NCI-H526 (cell line): Measurements from ENCODE around the gene TBC1D2B.
"Not testable (repeated sequence)": the region's sequence is repeated elsewhere in the genome, so short reads cannot be mapped to it uniquely, and the experiment has no call there.

Experiments used
- DNase-seq, 2 experiments: peaks; one replicate each; lab custom pipeline; 2025; lab: John Stamatoyannopoulos, UW

The TBC1D2B gene

GRCh38 chr15:77988347-77989295 lies 88.9 kb downstream of the TBC1D2B start:
- DNase-seq = peak in 1 of 2 experiments; percentile 27

- DNase-seq = peak in 1 of 2 experiments; percentile 66
These were observed 89.8 kb downstream of the TBC1D2B start for GRCh38 chr15:77987765-77988136.

- DNase-seq = peak in 1 of 2 experiments; percentile 30
These were observed 90.4 kb downstream of the TBC1D2B start for GRCh38 chr15:77986891-77987764.

- no peak for DNase-seq
These were observed 91.5 kb downstream of the TBC1D2B start for GRCh38 chr15:77985931-77986480.

- no peak for DNase-seq
These were observed 92.2 kb downstream of the TBC1D2B start for GRCh38 chr15:77985031-77985930.

GRCh38 chr15:77984446-77984861 lies 93.1 kb downstream of the TBC1D2B start:
- DNase-seq = no peak

- peak in 1 of 2 experiments; percentile 29 for DNase-seq
These were observed 93.6 kb downstream of the TBC1D2B start for GRCh38 chr15:77983708-77984445.

- no peak for DNase-seq
These were observed 94.3 kb downstream of the TBC1D2B start for GRCh38 chr15:77983091-77983707.

GRCh38 chr15:77982127-77982490 lies 95.4 kb downstream of the TBC1D2B start:
- DNase-seq = no peak

GRCh38 chr15:77981281-77982126 lies 96.0 kb downstream of the TBC1D2B start:
- DNase-seq = no peak

- DNase-seq = not testable (repeated sequence)
These were observed 96.8 kb downstream of the TBC1D2B start for GRCh38 chr15:77980674-77981073.

GRCh38 chr15:77980098-77980497 lies 97.4 kb downstream of the TBC1D2B start:
- no peak for DNase-seq

- DNase-seq = not testable (repeated sequence)
These were observed 98.4 kb downstream of the TBC1D2B start for GRCh38 chr15:77979157-77979556.

- DNase-seq = not testable (repeated sequence)
These were observed 98.8 kb downstream of the TBC1D2B start for GRCh38 chr15:77978759-77979145.

- DNase-seq = not testable (repeated sequence)
These were observed 99.4 kb downstream of the TBC1D2B start for GRCh38 chr15:77977903-77978758.

- DNase-seq = not testable (repeated sequence)
These were observed 100.6 kb downstream of the TBC1D2B start for GRCh38 chr15:77976760-77977525.

- DNase-seq = not testable (repeated sequence)
These were observed 101.4 kb downstream of the TBC1D2B start for GRCh38 chr15:77976095-77976450.
